ENCODE results near the gene GSC2.

DNA sequence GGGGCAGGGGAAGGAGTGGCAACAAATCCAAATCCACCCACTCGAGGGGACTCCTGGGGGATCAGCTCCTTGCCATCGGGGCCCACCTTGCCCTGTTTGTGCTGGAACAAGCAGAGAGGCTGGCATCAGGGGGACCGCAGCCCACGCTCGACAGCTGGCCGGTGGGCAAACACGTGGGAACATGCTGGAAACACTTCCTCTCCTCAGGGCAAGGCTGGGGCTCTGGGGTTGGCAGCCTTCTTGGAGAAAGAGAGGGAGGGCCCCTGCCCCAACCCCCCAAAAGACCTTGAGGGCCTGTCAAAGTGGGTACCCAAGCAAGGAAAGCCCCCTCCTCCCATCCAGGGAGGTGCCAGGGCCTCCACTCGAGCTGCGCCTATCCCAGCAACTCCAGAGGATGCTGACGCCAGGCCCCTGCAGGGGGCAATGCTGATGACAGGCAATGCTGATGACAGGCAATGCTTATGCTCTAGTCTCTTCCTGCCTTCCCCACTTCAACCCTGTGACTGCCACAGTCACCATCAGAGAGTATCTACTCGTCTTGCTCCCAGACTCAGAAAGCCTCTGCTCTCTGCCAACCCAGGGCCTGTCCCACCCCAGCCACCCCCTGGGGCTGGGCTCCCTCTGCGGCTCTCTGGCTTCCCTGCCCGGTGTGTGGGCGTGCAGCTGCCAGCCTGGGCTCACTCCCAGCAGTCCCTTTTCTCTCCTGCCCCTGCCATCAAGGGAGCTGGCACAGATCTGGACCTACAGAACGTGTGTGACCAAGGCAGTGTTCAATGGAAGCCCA lies 11.7 kb downstream of the GSC2 start:
- TF ChIP-seq CTCF (IDR thresholded peaks at IDR 0.05) (no peak), POLR2A (IDR thresholded peaks at IDR 0.05) (no peak)

Measured in right lobe of liver (tissue), 4 donors.